Measurements from ENCODE around the gene SLC22A16.

DNA sequence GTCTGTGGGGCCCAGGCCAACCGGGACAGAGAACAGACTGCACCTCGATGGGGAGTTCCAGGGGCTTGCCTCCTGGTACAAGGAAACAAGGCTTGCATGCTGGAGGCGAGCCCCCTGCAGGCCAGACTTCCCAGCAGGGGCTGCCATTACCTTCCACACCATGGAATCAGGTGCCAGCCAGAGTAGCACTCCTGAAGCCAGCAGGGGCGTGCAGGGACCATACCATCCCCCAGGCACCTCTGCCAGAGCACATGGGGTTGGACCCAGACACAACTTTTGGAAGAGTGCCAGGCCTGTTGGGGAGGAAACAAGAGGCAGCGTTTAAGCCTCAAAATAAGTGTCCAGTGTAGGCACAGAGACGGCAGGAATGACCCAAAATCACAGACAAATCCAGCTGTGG lies 67.5 kb downstream of the SLC22A16 start:
- TF ChIP-seq, protein P1, sequence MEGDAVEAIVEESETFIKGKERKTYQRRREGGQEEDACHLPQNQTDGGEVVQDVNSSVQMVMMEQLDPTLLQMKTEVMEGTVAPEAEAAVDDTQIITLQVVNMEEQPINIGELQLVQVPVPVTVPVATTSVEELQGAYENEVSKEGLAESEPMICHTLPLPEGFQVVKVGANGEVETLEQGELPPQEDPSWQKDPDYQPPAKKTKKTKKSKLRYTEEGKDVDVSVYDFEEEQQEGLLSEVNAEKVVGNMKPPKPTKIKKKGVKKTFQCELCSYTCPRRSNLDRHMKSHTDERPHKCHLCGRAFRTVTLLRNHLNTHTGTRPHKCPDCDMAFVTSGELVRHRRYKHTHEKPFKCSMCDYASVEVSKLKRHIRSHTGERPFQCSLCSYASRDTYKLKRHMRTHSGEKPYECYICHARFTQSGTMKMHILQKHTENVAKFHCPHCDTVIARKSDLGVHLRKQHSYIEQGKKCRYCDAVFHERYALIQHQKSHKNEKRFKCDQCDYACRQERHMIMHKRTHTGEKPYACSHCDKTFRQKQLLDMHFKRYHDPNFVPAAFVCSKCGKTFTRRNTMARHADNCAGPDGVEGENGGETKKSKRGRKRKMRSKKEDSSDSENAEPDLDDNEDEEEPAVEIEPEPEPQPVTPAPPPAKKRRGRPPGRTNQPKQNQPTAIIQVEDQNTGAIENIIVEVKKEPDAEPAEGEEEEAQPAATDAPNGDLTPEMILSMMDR (IDR thresholded peaks at IDR 0.05) = no peak
- TF ChIP-seq EZH2 (IDR thresholded peaks at IDR 0.05; ENCODE audit: borderline replicate concordance, insufficient read depth, low read depth, low read length, poor library complexity, severe bottlenecking) = no peak

All from B cell (primary cell).